HCT116 (cell line): ENCODE results near the gene PADI2. TPM values are rescaled to one million over a fixed set of nuclear protein-coding genes. Genes with fewer than 3 reads are reported as not detected.

Experiments
- ATAC-seq: fragments of 200-7000 bp; cut with Tn5 transposase; 2 replicates; pipeline ENCODE4 v1.9.1; 2020; ENCODE audit warnings: mild to moderate bottlenecking, moderate library complexity
- BruUV-seq: library from RNA; stranded (reverse); fragments of 400-500 nt; replicated peaks from 2 replicates; lab custom pipeline; 2021; lab: Mats Ljungman, UMichigan
- CTCF ChIA-PET: fragments of 300-600 bp; sonication (Branson Sonifier 250); formaldehyde crosslinking; loops from one replicate; lab custom pipeline; 2021; ENCODE audit warnings: antibody characterized with exemption; lab: Charles Lee
- POLR2A ChIA-PET: fragments of 300-600, 350-600 bp; sonication (Branson Sonifier 250); formaldehyde crosslinking; loops from one replicate; lab custom pipeline; 2021; ENCODE audit warnings: antibody characterized with exemption; lab: Charles Lee
- RAD21 ChIA-PET, 2 experiments: fragments of 300-600 bp; sonication (Branson Sonifier 250); formaldehyde crosslinking; loops; one replicate each; lab custom pipeline; 2023; ENCODE audit warnings: low total read pairs in 2 of 2; ENCODE audit not compliant: uncharacterized antibody in 2 of 2, unreplicated experiment in 2 of 2, low non-redundant PET in 1 of 2; lab: Charles Lee
- DNase-seq: peaks from one replicate; pipeline ENCODE4 v3.0.0-alpha.2; 2010; ENCODE audit warnings: low read depth, low spot score
- H2AFZ ChIP-seq: fragments of 200-600 bp; shearing (Covaris generic), sonication (generic); 2 replicates; pipeline ENCODE4 v1.6.1; 2017; ENCODE audit warnings: low read depth, mixed run types, mixed read lengths, antibody characterized with exemption, low read length; ENCODE audit not compliant: poor library complexity, severe bottlenecking
- H3K27ac ChIP-seq: 2 replicates; pipeline ENCODE4 v1.5.1; 2012; ENCODE audit warnings: low read depth, low read length
- H3K27me3 ChIP-seq: fragments of 200-600 bp; sonication (generic); 2 replicates; pipeline ENCODE4 v1.6.1; 2016; ENCODE audit warnings: mixed run types, low read length, mixed read lengths; ENCODE audit not compliant: insufficient read depth
- H3K36me3 ChIP-seq, 2 experiments: fragments of 200-500 bp in 1 of 2; fragments of 200-600 bp in 1 of 2; sonication (Bioruptor generic) in 1 of 2; sonication (generic) in 1 of 2; 2 replicates each; pipeline versions ENCODE4 v1.5.1 to v1.6.1; 2014 to 2016; ENCODE audit warnings: low read length in 2 of 2, inconsistent platforms in 1 of 2, mixed read lengths in 1 of 2, mixed run types in 1 of 2; ENCODE audit not compliant: insufficient read depth in 2 of 2, control insufficient read depth in 1 of 2
- H3K4me1 ChIP-seq, 2 experiments: fragments of 200-600 bp in 1 of 2; sonication (generic) in 1 of 2; 2 replicates each; pipeline versions ENCODE4 v1.5.1 to v1.6.1; 2012 to 2017; ENCODE audit warnings: low read length in 2 of 2, inconsistent platforms in 1 of 2, mild to moderate bottlenecking in 1 of 2, mixed read lengths in 1 of 2, mixed run types in 1 of 2, moderate library complexity in 1 of 2; ENCODE audit not compliant: insufficient read depth in 2 of 2, control insufficient read depth in 1 of 2
- H3K4me2 ChIP-seq: fragments of 200-600 bp; sonication (generic); 2 replicates; pipeline ENCODE4 v1.6.1; 2017; ENCODE audit warnings: mixed run types, low read length, mixed read lengths
- H3K4me3 ChIP-seq, 2 experiments: fragments of 200-600 bp in 1 of 2; sonication (generic) in 1 of 2; replicated peaks in 1 of 2; 2 replicates each; pipeline ENCODE4 v1.5.1; 2011 to 2016; ENCODE audit warnings: low read length in 2 of 2, control low read depth in 1 of 2, low read depth in 1 of 2, mild to moderate bottlenecking in 1 of 2, mixed read lengths in 1 of 2, mixed run types in 1 of 2
- H3K79me2 ChIP-seq: fragments of 200-600 bp; sonication (generic); 2 replicates; pipeline ENCODE4 v1.6.1; 2017; ENCODE audit warnings: mild to moderate bottlenecking, mixed run types, low read length, moderate library complexity, mixed read lengths; ENCODE audit not compliant: insufficient read depth
- H3K9ac ChIP-seq: fragments of 200-600 bp; sonication (generic); 2 replicates; pipeline ENCODE4 v1.6.1; 2016; ENCODE audit warnings: low read length, mixed read lengths
- H3K9me2 ChIP-seq: fragments of 200-600 bp; sonication (generic), shearing (Covaris generic); 2 replicates; pipeline ENCODE4 v1.6.1; 2017; ENCODE audit warnings: mixed run types, mild to moderate bottlenecking, moderate library complexity; ENCODE audit not compliant: insufficient read depth
- H3K9me3 ChIP-seq, 2 experiments: fragments of 200-500 bp in 1 of 2; fragments of 200-600 bp in 1 of 2; sonication (Bioruptor generic) in 1 of 2; sonication (generic) in 1 of 2; 2 replicates each; pipeline ENCODE4 v1.6.1; 2014 to 2017; ENCODE audit warnings: low read length in 2 of 2, mixed read lengths in 2 of 2, inconsistent platforms in 1 of 2, low read depth in 1 of 2, mild to moderate bottlenecking in 1 of 2, mixed run types in 1 of 2, moderate library complexity in 1 of 2; ENCODE audit not compliant: control insufficient read depth in 1 of 2, insufficient read depth in 1 of 2
- H4K20me1 ChIP-seq: fragments of 200-600 bp; sonication (generic), shearing (Covaris generic); 2 replicates; pipeline ENCODE4 v1.6.1; 2017; ENCODE audit warnings: mixed run types, mild to moderate bottlenecking, moderate library complexity; ENCODE audit not compliant: insufficient read depth
- CBX3 ChIP-seq: IDR thresholded peaks from 2 replicates; pipeline ENCODE4 v1.6.1; 2012; ENCODE audit warnings: low read depth
- EZH2 ChIP-seq: fragments of 200-600 bp; sonication (generic); IDR thresholded peaks from 2 replicates; pipeline ENCODE4 v1.6.1; 2017; ENCODE audit warnings: antibody characterized with exemption, mixed run types
- EZH2phosphoT487 ChIP-seq: fragments of 200-600 bp; IDR thresholded peaks from 2 replicates; pipeline ENCODE4 v1.6.1; 2018; ENCODE audit warnings: antibody characterized with exemption, borderline replicate concordance
- FOSL1 ChIP-seq: IDR thresholded peaks from 2 replicates; pipeline ENCODE4 v1.6.1; 2012; ENCODE audit warnings: low read depth
- POLR2A ChIP-seq: IDR thresholded peaks from 2 replicates; pipeline ENCODE4 v1.7.0; 2011; ENCODE audit warnings: borderline replicate concordance; ENCODE audit not compliant: insufficient read depth, insufficient read length; ENCODE audit errors: extremely low read depth
- POLR2AphosphoS5 ChIP-seq: IDR thresholded peaks from 2 replicates; pipeline ENCODE4 v1.6.1; 2011; ENCODE audit warnings: mild to moderate bottlenecking, low read depth, low read length, moderate library complexity
- RAD21 ChIP-seq: IDR thresholded peaks from 2 replicates; pipeline ENCODE4 v1.6.1; 2012; ENCODE audit warnings: low read depth, mild to moderate bottlenecking
- SIN3A ChIP-seq: IDR thresholded peaks from 2 replicates; pipeline ENCODE4 v1.6.1; 2012; ENCODE audit warnings: low read depth
- SP1 ChIP-seq: IDR thresholded peaks from 2 replicates; pipeline ENCODE4 v1.6.1; 2012; ENCODE audit warnings: low read depth
- SRF ChIP-seq: IDR thresholded peaks from 2 replicates; pipeline ENCODE4 v1.6.1; 2012; ENCODE audit warnings: low read depth
- YY1 ChIP-seq: IDR thresholded peaks from 2 replicates; pipeline ENCODE4 v1.6.1; 2011; ENCODE audit warnings: low read length, low read depth, moderate library complexity, mild to moderate bottlenecking; ENCODE audit not compliant: insufficient replicate concordance; ENCODE audit errors: extremely low read depth
- ZNF274 ChIP-seq: fragments of 200-500 bp; sonication (Bioruptor generic); IDR thresholded peaks from 2 replicates; pipeline ENCODE4 v1.6.1; 2014; ENCODE audit warnings: mild to moderate bottlenecking, low read depth, low read length, inconsistent platforms
- intact Hi-C: fragments of 100-400 bp; cut with micrococcal nuclease; formaldehyde crosslinking; loops from 2 replicates; pipeline ENCODE4 v1.10.0; 2022
- total RNA-seq: library from RNA; stranded (reverse); gene quantifications from one replicate; pipeline ENCODE4 v1.2.1, GENCODE V29; 2021; ENCODE audit not compliant: unreplicated experiment
- TF ChIP-seq, protein P1 (sequence below): IDR thresholded peaks from 2 replicates; pipeline ENCODE4 v1.6.1; 2012; ENCODE audit warnings: low read depth
- TF ChIP-seq, protein P2 (sequence below): IDR thresholded peaks from 2 replicates; pipeline ENCODE4 v1.6.1; 2012
- TF ChIP-seq, protein P3 (sequence below): IDR thresholded peaks from 2 replicates; pipeline ENCODE4 v1.6.1; 2012
- TF ChIP-seq, protein P4 (sequence below): IDR thresholded peaks from 2 replicates; pipeline ENCODE4 v1.6.1; 2011; ENCODE audit warnings: mild to moderate bottlenecking, low read length, moderate library complexity; ENCODE audit not compliant: insufficient replicate concordance; ENCODE audit errors: extremely low read depth

The PADI2 gene
- total RNA-seq, 1 experiment from 2014 or later: 2.7 TPM

DNA sequence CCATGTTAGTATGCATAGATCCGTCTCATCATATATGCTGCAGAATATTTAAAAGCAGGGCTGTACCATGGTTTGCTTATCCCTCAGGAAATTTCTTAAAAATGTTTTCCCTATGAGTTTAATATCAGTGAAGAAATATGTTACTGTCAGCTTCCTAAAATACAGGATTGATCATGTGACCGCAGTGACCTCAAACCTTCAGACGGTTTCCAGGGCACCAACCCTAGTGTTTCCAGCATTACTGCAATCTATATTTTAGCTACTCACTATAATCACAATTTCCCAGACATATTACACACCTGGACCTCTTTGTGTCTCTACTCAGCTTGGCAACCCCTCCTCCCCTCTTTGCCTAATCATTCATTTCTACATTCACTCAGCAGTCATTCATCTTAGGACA lies 57.8 kb downstream of the PADI2 start:
- no peak overlapping the region for H3K4me2 ChIP-seq
- ChIA-PET CTCF (interaction anchor here (0.7 to 1.2 kb wide), 2 partner anchors 14 to 345 kb away, joined by 3 read pairs; no protein-coding TSS in a partner anchor), RAD21 (no interaction called here), POLR2A (no interaction called here)
- H3K79me2 ChIP-seq: no peaks in the 10 kb centered on the region
- peaks cover 0 to 16% of the 10 kb centered on the region in 2 experiments; a peak in 2 of 4 replicates for H3K4me1 ChIP-seq
- H4K20me1 ChIP-seq: no peaks in the 10 kb centered on the region
- DNase-seq: no peak
- no peaks in the 10 kb centered on the region for H3K27me3 ChIP-seq
- H3K9me2 ChIP-seq: no peaks in the 10 kb centered on the region
- H3K36me3 ChIP-seq: no peaks in the 10 kb centered on the region
- H3K27ac ChIP-seq: no peak overlapping the region
- no peak overlapping the region for H3K9ac ChIP-seq
- TF ChIP-seq POLR2AphosphoS5 (no peak), SP1 (no peak), YY1 (no peak), EZH2 (no peak), SIN3A (no peak), CBX3 (no peak), POLR2A (no peak), RAD21 (no peak), FOSL1 (no peak), ZNF274 (no peak), EZH2phosphoT487 (no peak), SRF (no peak)
- TF ChIP-seq, protein P1, sequence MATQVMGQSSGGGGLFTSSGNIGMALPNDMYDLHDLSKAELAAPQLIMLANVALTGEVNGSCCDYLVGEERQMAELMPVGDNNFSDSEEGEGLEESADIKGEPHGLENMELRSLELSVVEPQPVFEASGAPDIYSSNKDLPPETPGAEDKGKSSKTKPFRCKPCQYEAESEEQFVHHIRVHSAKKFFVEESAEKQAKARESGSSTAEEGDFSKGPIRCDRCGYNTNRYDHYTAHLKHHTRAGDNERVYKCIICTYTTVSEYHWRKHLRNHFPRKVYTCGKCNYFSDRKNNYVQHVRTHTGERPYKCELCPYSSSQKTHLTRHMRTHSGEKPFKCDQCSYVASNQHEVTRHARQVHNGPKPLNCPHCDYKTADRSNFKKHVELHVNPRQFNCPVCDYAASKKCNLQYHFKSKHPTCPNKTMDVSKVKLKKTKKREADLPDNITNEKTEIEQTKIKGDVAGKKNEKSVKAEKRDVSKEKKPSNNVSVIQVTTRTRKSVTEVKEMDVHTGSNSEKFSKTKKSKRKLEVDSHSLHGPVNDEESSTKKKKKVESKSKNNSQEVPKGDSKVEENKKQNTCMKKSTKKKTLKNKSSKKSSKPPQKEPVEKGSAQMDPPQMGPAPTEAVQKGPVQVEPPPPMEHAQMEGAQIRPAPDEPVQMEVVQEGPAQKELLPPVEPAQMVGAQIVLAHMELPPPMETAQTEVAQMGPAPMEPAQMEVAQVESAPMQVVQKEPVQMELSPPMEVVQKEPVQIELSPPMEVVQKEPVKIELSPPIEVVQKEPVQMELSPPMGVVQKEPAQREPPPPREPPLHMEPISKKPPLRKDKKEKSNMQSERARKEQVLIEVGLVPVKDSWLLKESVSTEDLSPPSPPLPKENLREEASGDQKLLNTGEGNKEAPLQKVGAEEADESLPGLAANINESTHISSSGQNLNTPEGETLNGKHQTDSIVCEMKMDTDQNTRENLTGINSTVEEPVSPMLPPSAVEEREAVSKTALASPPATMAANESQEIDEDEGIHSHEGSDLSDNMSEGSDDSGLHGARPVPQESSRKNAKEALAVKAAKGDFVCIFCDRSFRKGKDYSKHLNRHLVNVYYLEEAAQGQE: no peak
- TF ChIP-seq, protein P2, sequence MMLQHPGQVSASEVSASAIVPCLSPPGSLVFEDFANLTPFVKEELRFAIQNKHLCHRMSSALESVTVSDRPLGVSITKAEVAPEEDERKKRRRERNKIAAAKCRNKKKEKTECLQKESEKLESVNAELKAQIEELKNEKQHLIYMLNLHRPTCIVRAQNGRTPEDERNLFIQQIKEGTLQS: no peak
- TF ChIP-seq, protein P3, sequence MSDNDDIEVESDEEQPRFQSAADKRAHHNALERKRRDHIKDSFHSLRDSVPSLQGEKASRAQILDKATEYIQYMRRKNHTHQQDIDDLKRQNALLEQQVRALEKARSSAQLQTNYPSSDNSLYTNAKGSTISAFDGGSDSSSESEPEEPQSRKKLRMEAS: no peak
- TF ChIP-seq, protein P4, sequence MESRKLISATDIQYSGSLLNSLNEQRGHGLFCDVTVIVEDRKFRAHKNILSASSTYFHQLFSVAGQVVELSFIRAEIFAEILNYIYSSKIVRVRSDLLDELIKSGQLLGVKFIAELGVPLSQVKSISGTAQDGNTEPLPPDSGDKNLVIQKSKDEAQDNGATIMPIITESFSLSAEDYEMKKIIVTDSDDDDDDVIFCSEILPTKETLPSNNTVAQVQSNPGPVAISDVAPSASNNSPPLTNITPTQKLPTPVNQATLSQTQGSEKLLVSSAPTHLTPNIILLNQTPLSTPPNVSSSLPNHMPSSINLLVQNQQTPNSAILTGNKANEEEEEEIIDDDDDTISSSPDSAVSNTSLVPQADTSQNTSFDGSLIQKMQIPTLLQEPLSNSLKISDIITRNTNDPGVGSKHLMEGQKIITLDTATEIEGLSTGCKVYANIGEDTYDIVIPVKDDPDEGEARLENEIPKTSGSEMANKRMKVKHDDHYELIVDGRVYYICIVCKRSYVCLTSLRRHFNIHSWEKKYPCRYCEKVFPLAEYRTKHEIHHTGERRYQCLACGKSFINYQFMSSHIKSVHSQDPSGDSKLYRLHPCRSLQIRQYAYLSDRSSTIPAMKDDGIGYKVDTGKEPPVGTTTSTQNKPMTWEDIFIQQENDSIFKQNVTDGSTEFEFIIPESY: no peak
- no peak overlapping the region for H3K4me3 ChIP-seq
- no peak for ATAC-seq
- intact Hi-C loops: loop anchor here (5.0 kb wide), 1 partner anchor 211 kb away; no protein-coding TSS in a partner anchor
- no peak overlapping the region for H2AFZ ChIP-seq
- no TSS peak for BruUV-seq
- no peaks in the 10 kb centered on the region; a peak in 1 of 4 replicates for H3K9me3 ChIP-seq
